Neuronal stem cell (in vitro differentiated cells): ENCODE results near the gene KIF4A.

ENCODE experiments used
- DNase-seq: peaks from one replicate; pipeline ENCODE4 v3.0.0-alpha.2; 2013; ENCODE audit warnings: low spot score
- H2AFZ ChIP-seq: one replicate; pipeline ENCODE4 v1.6.1; 2013; ENCODE audit warnings: mild to moderate bottlenecking, low read length, inconsistent platforms
- H2AK5ac ChIP-seq: 2 replicates; pipeline ENCODE4 v1.6.1; 2013; ENCODE audit warnings: low read depth, mild to moderate bottlenecking, inconsistent platforms, low read length, moderate library complexity, mixed read lengths
- H2BK120ac ChIP-seq: 2 replicates; pipeline ENCODE4 v1.6.1; 2013; ENCODE audit warnings: low read depth, mild to moderate bottlenecking, inconsistent platforms, low read length, moderate library complexity, mixed read lengths
- H2BK12ac ChIP-seq: one replicate; pipeline ENCODE4 v1.6.1; 2013; ENCODE audit warnings: low read length, inconsistent platforms
- H2BK15ac ChIP-seq: 2 replicates; pipeline ENCODE4 v1.6.1; 2013; ENCODE audit warnings: mild to moderate bottlenecking, low read length, inconsistent platforms, mixed read lengths
- H2BK5ac ChIP-seq: one replicate; pipeline ENCODE4 v1.6.1; 2013; ENCODE audit warnings: inconsistent platforms, mild to moderate bottlenecking, low read length, moderate library complexity
- H3K14ac ChIP-seq: one replicate; pipeline ENCODE4 v1.6.1; 2013; ENCODE audit warnings: low read length, inconsistent platforms
- H3K18ac ChIP-seq: 2 replicates; pipeline ENCODE4 v1.6.1; 2013; ENCODE audit warnings: low read length, inconsistent platforms
- H3K23ac ChIP-seq: 2 replicates; pipeline ENCODE4 v1.6.1; 2013; ENCODE audit warnings: low read depth, mild to moderate bottlenecking, mixed read lengths, low read length, inconsistent platforms; ENCODE audit not compliant: poor library complexity
- H3K27ac ChIP-seq: replicated peaks from 3 replicates; pipeline ENCODE4 v1.5.1; 2013; ENCODE audit warnings: low read length, inconsistent platforms
- H3K27me3 ChIP-seq, 3 experiments: 2 replicates each; pipeline ENCODE4 v1.6.1; 2013; ENCODE audit warnings: low read length in 3 of 3, mild to moderate bottlenecking in 2 of 3, inconsistent platforms in 1 of 3, low read depth in 1 of 3, mixed read lengths in 1 of 3, moderate library complexity in 1 of 3; ENCODE audit not compliant: control insufficient read depth in 3 of 3, insufficient read depth in 3 of 3
- H3K36me3 ChIP-seq, 2 donors: replicated peaks in 1 of 2; 2 replicates each; pipeline ENCODE4 v1.6.1; 2013; ENCODE audit warnings: low read length in 2 of 2; ENCODE audit not compliant: control insufficient read depth in 2 of 2, insufficient read depth in 2 of 2
- H3K4ac ChIP-seq: 2 replicates; pipeline ENCODE4 v1.6.1; 2013; ENCODE audit warnings: inconsistent platforms, mild to moderate bottlenecking, low read length, moderate library complexity
- H3K4me1 ChIP-seq, 2 donors: 1 replicate in 1 of 2; 2 replicates in 1 of 2; pipeline ENCODE4 v1.6.1; 2013; ENCODE audit warnings: low read length in 2 of 2, low read depth in 1 of 2; ENCODE audit not compliant: control insufficient read depth in 2 of 2, insufficient read depth in 1 of 2
- H3K4me2 ChIP-seq: one replicate; pipeline ENCODE4 v1.6.1; 2013; ENCODE audit warnings: mild to moderate bottlenecking, low read length, inconsistent platforms; ENCODE audit not compliant: insufficient read depth, poor library complexity, severe bottlenecking
- H3K4me3 ChIP-seq, 2 donors: 2 replicates each; pipeline ENCODE4 v1.5.1; 2013; ENCODE audit warnings: low read length in 2 of 2, mild to moderate bottlenecking in 2 of 2, inconsistent platforms in 1 of 2, moderate library complexity in 1 of 2
- H3K79me1 ChIP-seq: one replicate; pipeline ENCODE4 v1.6.1; 2013; ENCODE audit warnings: low read depth, mild to moderate bottlenecking, inconsistent platforms, low read length, moderate library complexity
- H3K9ac ChIP-seq: one replicate; pipeline ENCODE4 v1.6.1; 2013; ENCODE audit warnings: mild to moderate bottlenecking, low read depth, low read length, inconsistent platforms; ENCODE audit not compliant: poor library complexity
- H3K9me3 ChIP-seq, 2 donors: replicated peaks in 1 of 2; 2 replicates each; pipeline versions ENCODE3 to v1.6.1; 2013; ENCODE audit warnings: low read length in 2 of 2, mild to moderate bottlenecking in 2 of 2, inconsistent platforms in 1 of 2, low read depth in 1 of 2, mixed read lengths in 1 of 2, moderate library complexity in 1 of 2; ENCODE audit not compliant: control insufficient read depth in 2 of 2, insufficient read depth in 1 of 2
- H4K8ac ChIP-seq: one replicate; pipeline ENCODE4 v1.6.1; 2013; ENCODE audit warnings: low read depth, mild to moderate bottlenecking, inconsistent platforms, low read length, moderate library complexity
- H4K91ac ChIP-seq: one replicate; pipeline ENCODE4 v1.6.1; 2013; ENCODE audit warnings: low read length, low read depth, mild to moderate bottlenecking, inconsistent platforms; ENCODE audit not compliant: poor library complexity
- WGBS, 2 donors: extraction: QIAGEN DNeasy Blood & Tissue Kit; methylation state at CpG; one replicate each; pipeline ENCODE4 v1.1.7; 2013; ENCODE audit warnings: missing lambda C conversion rate in 2 of 2, mixed read lengths in 1 of 2; ENCODE audit not compliant: insufficient read length in 2 of 2, insufficient replicate concordance in 1 of 2; ENCODE audit errors: extremely low coverage in 2 of 2; 5-methylcytosine and 5-hydroxymethylcytosine counted together

KIF4A gene

GRCh38 chrX:70257423-70258288 lies 32.2 kb upstream of the KIF4A start:
- no peaks in the 10 kb centered on the region for H3K79me1 ChIP-seq
- H3K9ac ChIP-seq = no peak overlapping the region
- no peak for DNase-seq

GRCh38 chrX:70260104-70260503 lies 29.8 kb upstream of the KIF4A start, which contains the start of gene P2RY4:
TSS of gene P2RY4 (minus strand) at chrX:70260204. CDS start at chrX:70259624, 580 bp downstream.
- H3K14ac ChIP-seq = no peak within 1 kb of the TSS
- H3K4me3 ChIP-seq = no peak within 1 kb of the TSS
- H4K8ac ChIP-seq = no peak within 1 kb of the TSS
- no peak within 1 kb of the TSS for H3K23ac ChIP-seq
- H3K4ac ChIP-seq = no peak within 1 kb of the TSS
- peaks cover 0 to 2% (median 0%) of the 10 kb centered on the region in 3 experiments for H3K27me3 ChIP-seq
- no peak within 1 kb of the TSS for H2BK5ac ChIP-seq
- no peak within 1 kb of the TSS for H2BK15ac ChIP-seq
- WGBS, 2 donors = no CpG with 5 or more reads among the region's 4 CpGs
- H4K91ac ChIP-seq = no peak within 1 kb of the TSS
- no peaks in the 10 kb centered on the region for H3K9me3 ChIP-seq
- H2AK5ac ChIP-seq = no peak within 1 kb of the TSS
- H2BK120ac ChIP-seq = no peak within 1 kb of the TSS
- no peaks in the 10 kb centered on the region for H3K36me3 ChIP-seq
- no peak within 1 kb of the TSS for H2AFZ ChIP-seq
- H2BK12ac ChIP-seq = no peak within 1 kb of the TSS
- no peak within 1 kb of the TSS for H3K4me2 ChIP-seq
- no peak for DNase-seq
- no peaks in the 10 kb centered on the region for H3K4me1 ChIP-seq
- H3K9ac ChIP-seq = peak within 1 kb of the TSS; percentile 44
- H3K27ac ChIP-seq = no peak within 1 kb of the TSS
- H3K18ac ChIP-seq = no peak within 1 kb of the TSS
- no peaks in the 10 kb centered on the region for H3K79me1 ChIP-seq

More at GRCh38 chrX:70257423-70258288, 32.2 kb upstream of the KIF4A start:
- WGBS, 2 donors = no CpG with 5 or more reads among the region's 5 CpGs
- Histone ChIP-seq H2BK12ac (no peak overlapping the region), H3K9me3 (no peaks in the 10 kb centered on the region), H3K18ac (no peak overlapping the region), H3K27me3 (peaks cover 0 to 2% (median 0%) of the 10 kb centered on the region in 3 experiments), H2BK5ac (no peak overlapping the region), H3K27ac (no peak overlapping the region), H3K4me3 (no peak overlapping the region), H3K4me2 (no peak overlapping the region), H4K91ac (no peak overlapping the region), H3K14ac (no peak overlapping the region), H3K23ac (no peak overlapping the region), H3K4me1 (no peaks in the 10 kb centered on the region), H2BK15ac (no peak overlapping the region), H2BK120ac (no peak overlapping the region), H4K8ac (no peak overlapping the region), H2AFZ (no peak overlapping the region), H2AK5ac (no peak overlapping the region), H3K4ac (no peak overlapping the region), H3K36me3 (no peaks in the 10 kb centered on the region)

- DNase-seq = peak; percentile 9
- WGBS, 2 donors = no CpG with 5 or more reads among the region's 7 CpGs
- H2BK120ac ChIP-seq = no peak overlapping the region
These were observed 26.8 kb upstream of the KIF4A start for GRCh38 chrX:70262952-70263567.

GRCh38 chrX:70264784-70265183 lies 25.1 kb upstream of the KIF4A start:
- H3K4me3 ChIP-seq = no peak overlapping the region
- no peak overlapping the region for H2BK12ac ChIP-seq

More at GRCh38 chrX:70262952-70263567, 26.8 kb upstream of the KIF4A start:
- Histone ChIP-seq H3K23ac (no peak overlapping the region), H3K18ac (no peak overlapping the region), H3K9ac (no peak overlapping the region), H3K14ac (no peak overlapping the region), H3K36me3 (no peaks in the 10 kb centered on the region), H3K27me3 (peaks cover 0 to 2% (median 0%) of the 10 kb centered on the region in 3 experiments), H3K79me1 (no peaks in the 10 kb centered on the region), H2AK5ac (no peak overlapping the region), H4K91ac (no peak overlapping the region), H2BK5ac (no peak overlapping the region), H3K27ac (no peak overlapping the region), H2BK12ac (no peak overlapping the region), H3K4me2 (no peak overlapping the region), H2AFZ (peak overlapping the region; percentile 79), H3K4ac (no peak overlapping the region), H3K4me1 (no peaks in the 10 kb centered on the region), H3K4me3 (no peak overlapping the region), H2BK15ac (no peak overlapping the region), H4K8ac (no peak overlapping the region), H3K9me3 (no peaks in the 10 kb centered on the region)

More at GRCh38 chrX:70264784-70265183, 25.1 kb upstream of the KIF4A start:
- no peak for DNase-seq
- Histone ChIP-seq H2AFZ (no peak overlapping the region), H3K36me3 (no peaks in the 10 kb centered on the region), H2BK5ac (no peak overlapping the region), H3K14ac (no peak overlapping the region), H2AK5ac (no peak overlapping the region), H3K27me3 (peaks cover 0 to 2% (median 0%) of the 10 kb centered on the region in 3 experiments), H3K18ac (no peak overlapping the region), H3K9me3 (no peaks in the 10 kb centered on the region), H2BK15ac (no peak overlapping the region), H3K4me1 (no peaks in the 10 kb centered on the region), H3K4ac (no peak overlapping the region), H2BK120ac (no peak overlapping the region), H4K91ac (no peak overlapping the region), H3K23ac (no peak overlapping the region), H4K8ac (no peak overlapping the region), H3K9ac (no peak overlapping the region), H3K4me2 (no peak overlapping the region), H3K79me1 (no peaks in the 10 kb centered on the region), H3K27ac (no peak overlapping the region)
- no CpG with 5 or more reads among the region's 3 CpGs for WGBS, 2 donors
